Measurements from ENCODE around the gene KIAA0232.

- no peak for TF ChIP-seq CTCF (IDR thresholded peaks at IDR 0.05)
- TF ChIP-seq POLR2A (IDR thresholded peaks at IDR 0.05) = no peak
These were observed 128.7 kb downstream of the KIAA0232 start for GRCh38 chr4:6910960-6911874.
